Pulmonary artery endothelial cell (primary cell): Measurements from ENCODE around the gene TIAM1. TPM values are rescaled to one million over a fixed set of nuclear protein-coding genes. Genes with fewer than 3 reads are reported as not detected.

Experiments
- DNase-seq: peaks from one replicate; pipeline ENCODE4 v3.0.0-alpha.2; 2011; ENCODE audit warnings: low read depth, low spot score
- total RNA-seq: library from RNA; depleted of rRNA; stranded (reverse); fragments of >200 nt; gene quantifications from 2 replicates; pipeline ENCODE4 v1.2.3, GENCODE V29; 2014

The TIAM1 gene, protein sequence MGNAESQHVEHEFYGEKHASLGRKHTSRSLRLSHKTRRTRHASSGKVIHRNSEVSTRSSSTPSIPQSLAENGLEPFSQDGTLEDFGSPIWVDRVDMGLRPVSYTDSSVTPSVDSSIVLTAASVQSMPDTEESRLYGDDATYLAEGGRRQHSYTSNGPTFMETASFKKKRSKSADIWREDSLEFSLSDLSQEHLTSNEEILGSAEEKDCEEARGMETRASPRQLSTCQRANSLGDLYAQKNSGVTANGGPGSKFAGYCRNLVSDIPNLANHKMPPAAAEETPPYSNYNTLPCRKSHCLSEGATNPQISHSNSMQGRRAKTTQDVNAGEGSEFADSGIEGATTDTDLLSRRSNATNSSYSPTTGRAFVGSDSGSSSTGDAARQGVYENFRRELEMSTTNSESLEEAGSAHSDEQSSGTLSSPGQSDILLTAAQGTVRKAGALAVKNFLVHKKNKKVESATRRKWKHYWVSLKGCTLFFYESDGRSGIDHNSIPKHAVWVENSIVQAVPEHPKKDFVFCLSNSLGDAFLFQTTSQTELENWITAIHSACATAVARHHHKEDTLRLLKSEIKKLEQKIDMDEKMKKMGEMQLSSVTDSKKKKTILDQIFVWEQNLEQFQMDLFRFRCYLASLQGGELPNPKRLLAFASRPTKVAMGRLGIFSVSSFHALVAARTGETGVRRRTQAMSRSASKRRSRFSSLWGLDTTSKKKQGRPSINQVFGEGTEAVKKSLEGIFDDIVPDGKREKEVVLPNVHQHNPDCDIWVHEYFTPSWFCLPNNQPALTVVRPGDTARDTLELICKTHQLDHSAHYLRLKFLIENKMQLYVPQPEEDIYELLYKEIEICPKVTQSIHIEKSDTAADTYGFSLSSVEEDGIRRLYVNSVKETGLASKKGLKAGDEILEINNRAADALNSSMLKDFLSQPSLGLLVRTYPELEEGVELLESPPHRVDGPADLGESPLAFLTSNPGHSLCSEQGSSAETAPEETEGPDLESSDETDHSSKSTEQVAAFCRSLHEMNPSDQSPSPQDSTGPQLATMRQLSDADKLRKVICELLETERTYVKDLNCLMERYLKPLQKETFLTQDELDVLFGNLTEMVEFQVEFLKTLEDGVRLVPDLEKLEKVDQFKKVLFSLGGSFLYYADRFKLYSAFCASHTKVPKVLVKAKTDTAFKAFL (N-terminal part only)
- under 0.01 and 0.11 TPM in 2 replicates for total RNA-seq

GRCh38 chr21:31343680-31344480 lies at the start of gene TIAM1:
TSS of gene TIAM1 (minus strand) at chr21:31344261. CDS start at chr21:31266972, 77,289 bp downstream.
- DNase-seq, result no peak

- DNase-seq, result no peak
Measured at GRCh38 chr21:31387560-31388186, 43.6 kb upstream of the TIAM1 start.

DNA sequence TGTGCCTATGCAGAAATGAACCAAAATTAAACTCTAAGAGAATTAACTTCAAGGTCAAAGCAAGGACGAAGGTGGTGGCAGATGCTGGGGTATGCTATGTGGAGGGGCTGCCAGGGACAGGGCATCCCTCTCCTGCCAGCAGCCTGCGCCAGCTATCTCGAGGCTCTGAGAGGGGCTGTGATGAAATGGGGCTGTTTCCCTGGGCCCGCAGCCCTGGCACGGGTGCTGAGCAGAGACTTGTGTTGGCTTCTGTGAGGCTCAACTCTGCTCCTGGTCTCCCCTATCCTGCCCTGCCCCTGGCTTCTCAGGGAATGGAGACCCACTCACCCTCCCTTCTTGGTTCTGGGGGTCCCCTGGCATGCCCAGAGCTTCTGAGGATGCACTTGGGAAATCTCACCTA lies 41.9 kb upstream of the TIAM1 start:
- no peak for DNase-seq

- DNase-seq, result no peak
Measured at GRCh38 chr21:31383770-31384169, 39.7 kb upstream of the TIAM1 start.

DNA sequence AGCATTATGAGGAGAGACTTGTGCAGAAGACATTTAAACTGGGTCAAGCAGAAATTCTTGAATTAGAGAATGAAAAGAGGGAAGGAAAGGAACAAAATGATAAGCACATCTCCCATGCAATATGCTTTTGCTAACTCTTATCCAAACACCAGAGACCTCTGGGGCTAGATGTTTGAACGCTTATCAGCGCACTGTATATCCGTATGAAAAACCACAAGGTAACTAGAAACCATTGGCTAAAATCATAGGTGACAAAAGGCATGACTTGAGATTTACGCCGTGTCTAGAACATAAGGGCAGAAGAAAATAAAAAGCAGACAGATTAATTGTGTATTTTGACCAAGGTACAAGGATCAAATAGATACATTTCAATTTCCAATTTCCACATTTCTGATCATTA lies 38.0 kb upstream of the TIAM1 start:
- no peak for DNase-seq

DNA sequence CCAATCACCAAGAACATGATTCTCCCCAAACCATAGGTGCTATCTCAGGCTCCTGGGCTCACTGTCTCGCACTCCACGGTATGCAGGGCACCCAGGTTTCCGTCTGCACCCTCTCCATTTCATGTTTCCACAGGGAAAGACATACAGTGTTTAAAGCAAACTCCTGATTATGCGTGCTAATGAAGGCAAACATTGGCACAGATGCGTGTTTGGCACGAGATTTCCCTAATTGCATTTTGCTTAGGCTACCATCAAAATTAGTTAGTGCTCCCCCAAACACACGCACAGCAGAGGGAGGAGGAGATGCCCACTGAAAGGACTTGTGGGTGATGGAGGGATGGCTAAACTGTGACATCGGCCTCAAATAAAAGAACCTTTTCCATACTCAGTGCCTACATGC lies 32.2 kb upstream of the TIAM1 start:
- DNase-seq, result no peak

DNA sequence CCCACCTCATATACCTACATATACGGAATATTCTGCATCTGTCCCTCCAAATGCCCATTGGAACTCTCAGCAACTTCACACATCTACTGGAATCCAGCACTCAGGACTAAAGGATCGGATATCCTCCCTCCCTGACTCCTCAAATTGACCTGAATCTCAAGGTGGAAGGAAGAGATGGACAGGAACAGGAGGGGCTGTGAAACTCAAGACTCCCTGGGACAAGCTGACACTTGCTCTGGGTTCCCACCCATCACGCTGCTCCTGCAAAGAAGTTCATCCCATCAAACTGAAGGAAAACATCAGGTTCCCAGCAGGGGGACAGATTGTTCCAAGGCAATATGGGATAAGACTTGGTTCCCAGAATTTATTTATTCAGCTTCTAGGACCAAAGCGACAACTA lies 30.3 kb upstream of the TIAM1 start:
- no peak for DNase-seq

- no peak for DNase-seq
Measured at GRCh38 chr21:31372471-31372765, 28.4 kb upstream of the TIAM1 start.

DNA sequence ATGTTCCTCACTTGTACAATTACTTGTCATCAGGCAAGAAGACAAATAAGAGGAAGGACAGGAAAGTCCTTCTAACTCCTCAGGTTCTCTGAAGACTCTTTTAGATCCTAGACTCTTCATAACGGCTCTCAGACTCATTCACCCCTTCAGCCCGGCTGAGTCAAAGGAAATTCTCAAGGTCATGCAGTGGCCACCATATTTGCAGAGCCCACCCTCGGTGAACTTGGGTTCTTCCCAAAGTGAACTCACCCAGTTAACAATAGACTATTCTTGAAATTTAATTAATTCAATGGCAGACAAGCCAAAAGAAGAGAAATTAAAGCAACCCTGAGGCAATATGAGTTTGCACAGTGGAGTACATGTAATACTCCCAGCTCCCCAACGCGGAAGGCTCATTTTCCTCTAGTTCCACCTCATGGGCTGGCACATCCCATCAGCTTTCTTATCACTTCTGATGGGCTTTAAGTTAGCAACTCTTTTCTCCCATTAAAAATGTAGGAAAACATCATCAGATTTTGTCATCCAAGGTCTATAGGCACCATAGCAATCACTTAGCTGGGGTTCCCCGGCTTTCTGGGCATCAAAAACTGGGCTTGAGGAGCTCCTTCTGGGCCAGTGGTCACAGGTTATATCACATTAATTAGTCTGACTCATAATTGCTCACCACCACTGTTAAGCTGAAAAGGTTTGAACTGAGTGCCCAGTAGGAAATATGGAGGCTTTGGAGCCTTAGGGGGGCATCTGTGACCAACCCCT lies 27.8 kb upstream of the TIAM1 start:
- no peak for DNase-seq

DNA sequence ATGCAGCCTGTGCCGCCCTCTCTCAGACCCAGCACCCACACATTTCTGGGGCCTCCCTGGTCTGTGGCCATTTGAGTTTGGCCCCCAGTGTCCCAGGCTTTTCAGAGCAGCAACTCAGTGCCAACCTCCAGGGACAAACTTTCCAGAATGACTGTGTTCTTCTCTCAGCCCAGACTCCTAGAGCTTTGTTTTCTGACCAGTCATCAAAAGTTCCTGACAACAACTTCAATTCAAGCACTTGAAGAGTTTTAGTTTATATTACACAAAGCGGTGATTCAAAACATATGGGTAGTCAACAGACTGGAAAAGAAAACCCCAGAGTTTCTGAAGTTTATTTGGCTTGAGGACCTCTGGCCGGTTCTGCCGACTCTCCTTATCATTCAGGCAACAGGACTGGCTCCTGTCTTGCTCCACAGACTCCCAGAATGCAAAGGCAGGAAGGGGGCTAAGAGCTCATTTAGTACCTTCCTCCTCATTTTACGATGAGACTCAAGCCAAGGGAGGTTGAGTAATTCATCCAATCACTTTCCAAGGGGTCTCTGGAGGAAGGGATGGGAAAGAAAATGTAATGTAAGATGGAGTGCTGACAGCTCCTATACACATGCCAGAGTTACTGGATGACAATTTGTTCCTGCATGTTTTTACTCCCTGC lies 27.0 kb upstream of the TIAM1 start:
- no peak for DNase-seq

GRCh38 chr21:31370281-31370892 lies 26.3 kb upstream of the TIAM1 start:
- DNase-seq, result no peak

- no peak for DNase-seq
Measured at GRCh38 chr21:31368361-31368760, 24.3 kb upstream of the TIAM1 start.

DNA sequence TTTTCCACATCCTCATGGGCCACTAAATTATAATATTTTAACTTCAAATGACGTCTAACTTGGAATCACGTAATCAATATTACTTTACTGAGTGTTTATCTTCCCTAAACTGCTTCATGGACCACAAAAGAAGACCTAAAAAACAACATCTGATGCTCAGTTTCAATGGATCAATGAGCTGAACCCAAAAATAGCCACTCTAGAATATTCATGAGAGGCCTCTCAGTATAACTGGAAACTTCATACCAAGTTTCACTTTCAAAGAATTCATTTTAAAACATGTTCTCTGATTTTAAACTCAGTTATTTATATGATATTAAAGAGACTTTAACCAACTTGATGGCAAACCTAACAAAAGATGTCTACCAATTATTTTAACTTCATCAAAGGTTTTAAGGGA lies 23.7 kb upstream of the TIAM1 start:
- DNase-seq, result no peak

DNA sequence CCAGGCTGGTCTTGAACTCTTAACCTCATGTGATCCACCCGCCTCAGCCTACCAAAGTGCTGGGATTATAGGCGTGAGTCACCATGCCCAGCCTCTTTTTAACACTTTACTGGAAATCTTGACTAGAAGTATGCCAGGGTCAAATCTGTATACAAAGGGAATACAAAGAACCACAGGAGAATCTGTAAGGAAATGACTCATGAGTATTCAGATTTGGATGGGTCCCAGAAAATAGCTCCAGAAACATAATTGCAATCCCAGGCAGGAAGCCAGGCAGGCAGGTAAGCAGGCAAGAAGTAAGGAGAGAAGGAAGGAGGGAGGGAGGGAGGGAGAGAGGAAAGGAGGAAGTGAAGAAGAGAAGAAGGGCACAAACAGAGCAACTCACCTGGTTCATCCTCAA lies 22.8 kb upstream of the TIAM1 start:
- DNase-seq, result no peak

DNA sequence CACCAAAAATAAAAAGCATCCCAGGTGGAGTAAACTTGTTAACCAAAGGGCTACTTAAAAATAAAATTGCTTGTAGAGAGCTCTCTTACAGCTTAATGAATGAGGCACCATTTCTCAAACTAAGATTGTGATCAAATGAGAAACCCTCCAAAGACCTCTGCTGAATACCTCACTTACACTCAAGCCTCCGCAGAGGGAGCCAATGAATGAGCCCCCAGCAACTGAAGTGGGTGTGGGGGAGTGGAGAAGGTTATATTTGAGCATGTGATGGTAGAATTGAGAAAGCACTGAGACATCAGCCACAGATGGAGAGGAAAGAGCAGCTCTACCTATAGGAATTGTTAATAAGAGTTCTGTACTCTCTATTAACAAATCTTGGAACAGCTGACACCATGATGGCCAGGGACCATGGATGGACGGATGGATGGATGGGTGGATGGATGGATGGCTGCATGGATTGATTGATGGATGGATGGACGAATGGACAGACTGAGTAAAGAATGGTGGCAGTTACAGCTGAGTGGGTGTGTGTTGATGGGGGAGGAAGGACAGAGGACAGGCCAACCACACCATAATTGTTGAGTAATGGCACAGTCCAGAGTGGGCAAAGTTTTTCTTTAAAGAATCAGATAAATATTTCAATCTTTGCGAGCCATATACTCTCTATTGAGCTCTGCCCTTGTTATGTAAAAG lies 20.3 kb upstream of the TIAM1 start:
- no peak for DNase-seq

- DNase-seq, result no peak
Measured at GRCh38 chr21:31363720-31364119, 19.7 kb upstream of the TIAM1 start.

GRCh38 chr21:31360717-31361116 lies 16.7 kb upstream of the TIAM1 start:
- no peak for DNase-seq

GRCh38 chr21:31358158-31358557 lies 14.1 kb upstream of the TIAM1 start:
- no peak for DNase-seq

- DNase-seq, result no peak
Measured at GRCh38 chr21:31356440-31356839, 12.4 kb upstream of the TIAM1 start.
